B cell (primary cell): ENCODE data around the gene TMEM108. TPM values are rescaled to one million over a fixed set of nuclear protein-coding genes. Genes with fewer than 3 reads are reported as not detected.

ENCODE experiments used
- ATAC-seq: fragments of 200-7000 bp; cut with Tn5 transposase; one replicate; pipeline ENCODE4 v1.10.0; 2021; ENCODE audit warnings: low read depth, mild to moderate bottlenecking, moderate number of reproducible peaks, moderate library complexity
- CTCF ChIA-PET: fragments of 350-600 bp; sonication (Branson Sonifier 250); formaldehyde crosslinking; loops from one replicate; lab custom pipeline; 2021; ENCODE audit warnings: antibody characterized with exemption, inconsistent platforms; lab: Charles Lee
- POLR2A ChIA-PET: fragments of 350-600 bp; sonication (Branson Sonifier 250); formaldehyde crosslinking; loops from one replicate; lab custom pipeline; 2021; ENCODE audit warnings: antibody characterized with exemption; lab: Charles Lee
- DNase-seq: peaks from one replicate; pipeline ENCODE4 v3.0.0; 2013
- H2AFZ ChIP-seq: 2 replicates; pipeline ENCODE4 v1.6.1; 2012; ENCODE audit warnings: mild to moderate bottlenecking, low read depth, low read length; ENCODE audit not compliant: insufficient read depth, poor library complexity, severe bottlenecking
- H3K27ac ChIP-seq, 2 donors: 1 replicate in 1 of 2; 2 replicates in 1 of 2; pipeline ENCODE4 v1.5.1; 2012 to 2013; ENCODE audit warnings: low read length in 2 of 2, mild to moderate bottlenecking in 2 of 2, moderate library complexity in 1 of 2
- H3K27me3 ChIP-seq, 4 experiments: fragments of 200-600 bp in 1 of 4; sonication (generic) in 1 of 4; replicated peaks in 1 of 4; 1 replicate in 2 of 4; 2 replicates in 2 of 4; pipeline versions ENCODE4 v1.6.1 to v1.7.0; 2013 to 2016; ENCODE audit warnings: low read length in 3 of 4, mild to moderate bottlenecking in 2 of 4, mixed read lengths in 1 of 4, moderate library complexity in 1 of 4; ENCODE audit not compliant: insufficient read depth in 4 of 4, control insufficient read depth in 3 of 4; ENCODE audit errors: control extremely low read depth in 1 of 4
- H3K36me3 ChIP-seq, 2 experiments: replicated peaks in 1 of 2; 1 replicate in 1 of 2; 2 replicates in 1 of 2; pipeline versions ENCODE4 v1.6.1 to v1.7.1; 2013; ENCODE audit warnings: low read length in 1 of 2; ENCODE audit not compliant: insufficient read depth in 2 of 2, control insufficient read depth in 1 of 2; ENCODE audit errors: control extremely low read depth in 1 of 2, extremely low read depth in 1 of 2
- H3K4me1 ChIP-seq, 2 donors: fragments of 200-600 bp in 1 of 2; sonication (generic) in 1 of 2; 1 replicate in 1 of 2; 2 replicates in 1 of 2; pipeline versions ENCODE4 v1.5.1 to v1.6.1; 2013 to 2017; ENCODE audit warnings: low read length in 2 of 2; ENCODE audit not compliant: control insufficient read depth in 2 of 2, insufficient read depth in 2 of 2
- H3K4me2 ChIP-seq: replicated peaks from 2 replicates; pipeline ENCODE3; 2012; ENCODE audit warnings: mild to moderate bottlenecking, low read depth, low read length; ENCODE audit not compliant: poor library complexity, severe bottlenecking
- H3K4me3 ChIP-seq, 5 experiments: fragments of 200-600 bp in 1 of 5; sonication (generic) in 1 of 5; 1 replicate in 3 of 5; 2 replicates in 2 of 5; pipeline versions ENCODE4 v1.5.1 to v1.7.0; 2011 to 2016; ENCODE audit warnings: low read length in 4 of 5, mild to moderate bottlenecking in 4 of 5, low read depth in 2 of 5, control low read depth in 1 of 5, moderate library complexity in 1 of 5; ENCODE audit not compliant: insufficient read depth in 1 of 5; ENCODE audit errors: control extremely low read depth in 1 of 5, extremely low read depth in 1 of 5
- H3K79me2 ChIP-seq: fragments of 200-600 bp; sonication (generic); one replicate; pipeline ENCODE4 v1.6.0; 2016; ENCODE audit warnings: low read length; ENCODE audit not compliant: control insufficient read depth, insufficient read depth
- H3K9ac ChIP-seq: fragments of 200-600 bp; sonication (generic); 2 replicates; pipeline ENCODE4 v1.6.1; 2017; ENCODE audit warnings: mild to moderate bottlenecking, low read length, moderate library complexity
- H3K9me3 ChIP-seq, 3 donors: one replicate each; pipeline versions ENCODE4 v1.6.1 to v1.7.1; 2013; ENCODE audit warnings: low read length in 2 of 3; ENCODE audit not compliant: control insufficient read depth in 2 of 3, insufficient read depth in 1 of 3; ENCODE audit errors: control extremely low read depth in 1 of 3
- H4K20me1 ChIP-seq: 2 replicates; pipeline ENCODE4 v1.6.0; 2012; ENCODE audit warnings: mild to moderate bottlenecking, low read length; ENCODE audit not compliant: insufficient read depth, control insufficient read depth, poor library complexity, severe bottlenecking
- H3K27ac Mint-ChIP-seq: one replicate; pipeline ENCODE4 v1.8.0; 2021; ENCODE audit warnings: mixed read lengths
- H3K27me3 Mint-ChIP-seq: one replicate; pipeline ENCODE4 v1.8.0; 2021; ENCODE audit warnings: mixed read lengths
- H3K4me1 Mint-ChIP-seq: one replicate; pipeline ENCODE4 v1.8.0; 2021; ENCODE audit warnings: mixed read lengths
- H3K4me3 Mint-ChIP-seq: one replicate; pipeline ENCODE4 v1.8.0; 2021; ENCODE audit warnings: mixed read lengths
- H3K9me3 Mint-ChIP-seq: one replicate; pipeline ENCODE4 v1.8.0; 2022; ENCODE audit warnings: mixed read lengths; ENCODE audit not compliant: insufficient read depth
- EZH2 ChIP-seq: IDR thresholded peaks from 2 replicates; pipeline ENCODE4 v1.6.1; 2012; ENCODE audit warnings: borderline replicate concordance, low read depth, mild to moderate bottlenecking, moderate library complexity, low read length; ENCODE audit not compliant: insufficient read depth, poor library complexity, severe bottlenecking
- WGBS: methylation state at CpG from one replicate; pipeline ENCODE4 v1.1.5; 2013; ENCODE audit warnings: missing lambda C conversion rate; ENCODE audit not compliant: insufficient coverage; 5-methylcytosine and 5-hydroxymethylcytosine counted together
- intact Hi-C: fragments of 100-400 bp; cut with micrococcal nuclease; formaldehyde crosslinking; loops from one replicate; pipeline ENCODE4 v1.10.0; 2022
- polyA plus RNA-seq: library from polyadenylated mRNA; depleted of rRNA; stranded (reverse); fragments of >200 nt; gene quantifications from 2 replicates; pipeline ENCODE4 v1.2.3, GENCODE V29; 2012
- total RNA-seq, 2 donors: library from RNA; stranded (reverse); fragments of 120-200 nt in 1 of 2; gene quantifications; 1 replicate in 1 of 2; 2 replicates in 1 of 2; pipeline versions ENCODE4 v1.2.3 to v1.2.4, GENCODE V29; 2013 to 2022
- TF ChIP-seq, protein P1 (sequence below): fragments of 200-600 bp; IDR thresholded peaks from one replicate; pipeline ENCODE4 v1.8.0; 2022; ENCODE audit warnings: antibody characterized with exemption, mild to moderate bottlenecking

TMEM108 gene
- total and polyA plus RNA-seq, 2 donors (not counting 1 experiment from before 2014, with no cell fraction given) = not detected

DNA sequence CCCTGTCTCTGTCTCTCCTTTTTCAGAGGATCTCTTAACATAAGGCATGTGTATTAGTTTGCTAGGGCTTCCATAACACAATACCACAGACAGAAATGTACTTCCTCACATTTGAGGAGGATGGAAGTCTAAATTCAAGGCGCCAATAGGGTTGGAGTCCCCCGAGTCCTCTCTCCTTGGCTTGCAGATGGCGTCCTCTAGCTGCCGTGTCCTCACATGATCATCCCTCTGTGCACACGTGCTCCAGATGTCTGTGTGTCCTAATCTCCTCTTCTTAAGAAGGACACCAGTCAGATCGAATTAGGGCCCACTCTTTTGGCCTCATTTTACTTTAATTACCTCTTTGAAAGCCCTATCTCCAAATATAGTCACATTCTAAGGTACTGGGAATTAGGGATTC, 338.6 kb downstream of the TMEM108 start:
- Histone ChIP-seq H4K20me1 (no peaks in the 10 kb centered on the region), H3K79me2 (no peaks in the 10 kb centered on the region), H3K27ac (no peak overlapping the region), H3K27me3 (peaks cover 0 to 6% (median 0%) of the 10 kb centered on the region in 4 experiments), H2AFZ (no peak overlapping the region), H3K36me3 (no peaks in the 10 kb centered on the region), H3K4me3 (no peak overlapping the region), H3K9ac (no peak overlapping the region), H3K4me1 (no peaks in the 10 kb centered on the region), H3K9me3 (no peaks in the 10 kb centered on the region), H3K4me2 (no peak overlapping the region)
- no peak for ATAC-seq
- WGBS = 70% methylated on average over 5 of the region's 6 CpGs
- TF ChIP-seq EZH2 = no peak
- TF ChIP-seq, protein P1, sequence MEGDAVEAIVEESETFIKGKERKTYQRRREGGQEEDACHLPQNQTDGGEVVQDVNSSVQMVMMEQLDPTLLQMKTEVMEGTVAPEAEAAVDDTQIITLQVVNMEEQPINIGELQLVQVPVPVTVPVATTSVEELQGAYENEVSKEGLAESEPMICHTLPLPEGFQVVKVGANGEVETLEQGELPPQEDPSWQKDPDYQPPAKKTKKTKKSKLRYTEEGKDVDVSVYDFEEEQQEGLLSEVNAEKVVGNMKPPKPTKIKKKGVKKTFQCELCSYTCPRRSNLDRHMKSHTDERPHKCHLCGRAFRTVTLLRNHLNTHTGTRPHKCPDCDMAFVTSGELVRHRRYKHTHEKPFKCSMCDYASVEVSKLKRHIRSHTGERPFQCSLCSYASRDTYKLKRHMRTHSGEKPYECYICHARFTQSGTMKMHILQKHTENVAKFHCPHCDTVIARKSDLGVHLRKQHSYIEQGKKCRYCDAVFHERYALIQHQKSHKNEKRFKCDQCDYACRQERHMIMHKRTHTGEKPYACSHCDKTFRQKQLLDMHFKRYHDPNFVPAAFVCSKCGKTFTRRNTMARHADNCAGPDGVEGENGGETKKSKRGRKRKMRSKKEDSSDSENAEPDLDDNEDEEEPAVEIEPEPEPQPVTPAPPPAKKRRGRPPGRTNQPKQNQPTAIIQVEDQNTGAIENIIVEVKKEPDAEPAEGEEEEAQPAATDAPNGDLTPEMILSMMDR = no peak
- POLR2A ChIA-PET = no interaction called here
- H3K27me3 Mint-ChIP-seq = peaks cover 3% of the 10 kb centered on the region
- intact Hi-C loops = no loop called here
- H3K9me3 Mint-ChIP-seq = no peaks in the 10 kb centered on the region
- CTCF ChIA-PET = no interaction called here
- H3K4me1 Mint-ChIP-seq = no peaks in the 10 kb centered on the region
- H3K4me3 Mint-ChIP-seq = no peak overlapping the region
- DNase-seq = no peak
- no peak overlapping the region for H3K27ac Mint-ChIP-seq

DNA sequence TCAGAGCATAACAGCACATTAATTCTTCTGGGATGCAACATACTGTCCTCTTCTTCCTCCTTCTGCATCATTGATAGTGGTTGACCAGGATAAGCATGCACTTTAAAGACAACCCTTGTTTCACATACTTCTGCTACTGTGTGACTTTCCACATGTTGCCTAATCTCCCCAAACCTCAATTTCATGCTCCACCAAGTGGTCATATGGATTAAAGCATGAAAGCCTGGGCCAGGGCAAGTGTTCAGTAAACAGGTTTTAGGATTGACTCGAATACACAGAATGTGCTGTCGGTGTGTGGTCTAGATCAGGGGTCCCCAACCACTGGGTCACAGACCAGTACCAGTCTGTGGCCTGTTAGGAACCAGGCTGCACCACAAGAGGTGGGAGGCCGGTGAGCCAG, 339.2 kb downstream of the TMEM108 start:
- H3K36me3 ChIP-seq = no peaks in the 10 kb centered on the region
- H3K27me3 Mint-ChIP-seq = peaks cover under 1% of the 10 kb centered on the region
- no peak overlapping the region for H3K27ac ChIP-seq
- no peaks in the 10 kb centered on the region for H3K4me1 ChIP-seq
- no peaks in the 10 kb centered on the region for H3K9me3 ChIP-seq
- POLR2A ChIA-PET = no interaction called here
- no peak for TF ChIP-seq EZH2
- TF ChIP-seq, protein P1 = no peak
- no peak overlapping the region for H3K4me3 ChIP-seq
- no peak overlapping the region for H2AFZ ChIP-seq
- H3K9ac ChIP-seq = no peak overlapping the region
- peaks cover 0 to 3% (median 0%) of the 10 kb centered on the region in 4 experiments for H3K27me3 ChIP-seq
- no peak overlapping the region for H3K4me2 ChIP-seq
- intact Hi-C loops = no loop called here
- no peaks in the 10 kb centered on the region for H3K9me3 Mint-ChIP-seq
- no peaks in the 10 kb centered on the region for H3K79me2 ChIP-seq
- no peak for DNase-seq
- H3K27ac Mint-ChIP-seq = no peak overlapping the region
- no peak for ATAC-seq
- H3K4me3 Mint-ChIP-seq = no peak overlapping the region
- no peaks in the 10 kb centered on the region for H3K4me1 Mint-ChIP-seq
- CTCF ChIA-PET = no interaction called here
- no peaks in the 10 kb centered on the region for H4K20me1 ChIP-seq
- WGBS = 78% methylated on average over 3 of the region's 3 CpGs
